ENCODE measurements around the gene CSF1.
"Not testable (repeated sequence)": the region's sequence is repeated elsewhere in the genome, so short reads cannot be mapped to it uniquely, and the experiment has no call there.

CSF1 gene

GRCh38 chr1:109942434-109942833 is 31.8 kb downstream of the CSF1 start:
- no peak for DNase-seq (ENCODE audit: low read depth)

DNA sequence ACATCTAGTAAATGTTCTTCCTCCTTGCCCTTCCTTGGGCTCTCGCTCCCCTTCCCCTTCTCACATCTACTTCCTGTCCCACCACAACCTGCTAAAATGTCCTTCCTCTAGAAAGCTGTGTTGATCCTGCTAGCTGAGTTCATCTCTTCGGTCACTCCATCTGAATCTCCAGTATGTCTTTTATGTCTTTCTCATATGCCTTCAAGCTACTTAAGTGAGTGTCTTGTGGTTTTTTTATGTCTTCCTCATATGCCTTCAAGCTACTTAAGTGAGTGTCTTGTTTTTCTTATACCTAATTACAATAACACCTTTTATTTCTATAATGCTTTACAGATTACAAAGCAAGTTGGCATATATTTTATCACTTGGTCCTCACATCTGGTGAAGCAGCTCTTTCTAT is 33.9 kb downstream of the CSF1 start:
- no peak for DNase-seq (ENCODE audit: low read depth)

GRCh38 chr1:109946511-109946910 is 35.9 kb downstream of the CSF1 start:
- no peak for DNase-seq (ENCODE audit: low read depth)

GRCh38 chr1:109947582-109948284 is 37.1 kb downstream of the CSF1 start:
- DNase-seq (ENCODE audit: low read depth): no peak

GRCh38 chr1:109948285-109948630 is 37.6 kb downstream of the CSF1 start:
- DNase-seq (ENCODE audit: low read depth): no peak

GRCh38 chr1:109950038-109950437 is 39.4 kb downstream of the CSF1 start:
- DNase-seq (ENCODE audit: low read depth): no peak

DNA sequence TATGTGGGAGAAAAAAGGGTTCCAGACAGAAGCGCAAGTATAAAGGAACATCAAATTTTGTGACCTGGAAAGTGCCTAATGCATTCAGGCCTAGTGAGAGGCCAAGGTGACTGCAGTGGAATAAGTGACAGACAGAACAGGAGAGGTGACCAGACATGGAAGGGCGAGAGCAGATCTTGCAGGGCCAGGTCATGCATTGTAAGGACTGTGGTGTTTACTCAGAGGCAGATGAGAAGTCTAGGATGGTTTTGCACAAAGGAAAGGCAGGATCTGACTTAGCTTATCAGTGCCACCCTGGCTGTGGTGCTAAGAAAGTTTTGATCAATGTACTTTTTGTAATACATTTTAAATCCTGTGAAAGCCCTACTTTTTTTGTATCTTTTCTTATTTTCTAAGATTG is 39.9 kb downstream of the CSF1 start:
- no peak for DNase-seq (ENCODE audit: low read depth)

DNA sequence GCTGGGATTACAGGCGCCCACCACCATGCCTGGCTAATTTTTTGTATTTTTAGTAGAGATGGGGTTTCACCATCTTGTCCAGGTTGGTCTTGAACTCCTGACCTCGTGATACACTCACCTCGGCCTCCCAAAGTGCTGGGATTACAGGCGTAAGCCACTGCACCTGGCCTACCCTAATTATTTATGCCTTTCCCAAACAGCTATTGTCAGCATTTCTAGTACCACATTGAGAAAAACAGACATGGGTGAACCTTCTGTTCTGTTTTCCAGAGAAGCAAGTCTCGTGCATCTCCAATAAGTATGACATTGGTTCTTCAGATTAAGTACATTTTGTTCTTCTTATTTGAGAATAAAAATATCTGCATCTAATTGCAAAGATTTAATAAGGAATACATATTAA is 40.9 kb downstream of the CSF1 start:
- not testable (repeated sequence) for DNase-seq (ENCODE audit: low read depth)

- DNase-seq (ENCODE audit: low read depth): no peak
Measured at GRCh38 chr1:109954041-109954512, 43.4 kb downstream of the CSF1 start.

- no peak for DNase-seq (ENCODE audit: low read depth)
Measured at GRCh38 chr1:109959632-109959973, 49.0 kb downstream of the CSF1 start.

- DNase-seq (ENCODE audit: low read depth): no peak
Measured at GRCh38 chr1:109959974-109960744, 49.5 kb downstream of the CSF1 start.

GRCh38 chr1:109960745-109961094 is 50.1 kb downstream of the CSF1 start:
- DNase-seq (ENCODE audit: low read depth): no peak

DNA sequence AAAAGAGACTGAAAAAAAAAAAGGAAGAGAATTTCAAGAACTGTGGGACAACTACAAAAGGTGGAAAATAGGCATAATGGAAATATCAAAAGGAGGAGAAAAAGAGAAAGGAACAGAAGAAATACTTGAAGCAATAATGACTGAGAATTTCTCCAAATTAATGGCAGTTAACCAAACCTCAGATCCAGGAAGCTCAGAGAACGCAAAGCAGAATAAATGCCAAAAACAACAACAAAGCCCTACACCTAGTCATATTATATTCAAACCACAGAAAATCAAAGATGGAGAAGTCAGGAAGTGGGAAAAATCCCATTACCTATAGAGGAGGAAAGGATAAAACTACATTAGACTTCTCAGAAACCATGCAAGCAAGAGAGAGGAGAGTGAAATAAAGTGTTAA is 53.2 kb downstream of the CSF1 start:
- DNase-seq (ENCODE audit: low read depth): no peak

GRCh38 chr1:109969146-109969829 is 58.6 kb downstream of the CSF1 start:
- DNase-seq (ENCODE audit: low read depth): no peak

GRCh38 chr1:109969907-109970306 is 59.3 kb downstream of the CSF1 start:
- no peak for DNase-seq (ENCODE audit: low read depth)

GRCh38 chr1:109971559-109971958 is 60.9 kb downstream of the CSF1 start:
- no peak for DNase-seq (ENCODE audit: low read depth)

- DNase-seq (ENCODE audit: low read depth): no peak
Measured at GRCh38 chr1:109974191-109974590, 63.5 kb downstream of the CSF1 start.

- no peak for DNase-seq (ENCODE audit: low read depth)
Measured at GRCh38 chr1:109975718-109976117, 65.1 kb downstream of the CSF1 start.

- no peak for DNase-seq (ENCODE audit: low read depth)
Measured at GRCh38 chr1:109976762-109977161, 66.1 kb downstream of the CSF1 start.

DNA sequence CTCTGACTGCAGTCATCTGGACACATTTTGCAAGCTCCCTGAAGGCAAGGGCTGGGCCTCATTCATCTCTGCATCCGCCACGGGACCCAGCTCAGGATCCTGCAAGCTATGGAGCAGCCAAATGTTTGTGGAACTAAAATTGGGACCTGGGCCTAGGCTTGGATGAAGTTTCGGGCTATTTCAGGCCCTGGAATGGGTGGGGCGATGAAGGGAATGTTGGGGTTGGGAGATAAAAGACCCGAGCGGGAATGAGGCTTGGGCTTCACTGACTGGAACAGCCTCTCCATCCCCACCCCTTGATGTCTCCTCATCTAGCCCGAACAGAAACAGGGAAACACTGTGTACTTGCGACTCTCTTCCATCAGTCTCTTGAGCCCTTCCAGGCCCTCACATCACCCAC is 66.6 kb downstream of the CSF1 start:
- DNase-seq (ENCODE audit: low read depth): no peak

DNA sequence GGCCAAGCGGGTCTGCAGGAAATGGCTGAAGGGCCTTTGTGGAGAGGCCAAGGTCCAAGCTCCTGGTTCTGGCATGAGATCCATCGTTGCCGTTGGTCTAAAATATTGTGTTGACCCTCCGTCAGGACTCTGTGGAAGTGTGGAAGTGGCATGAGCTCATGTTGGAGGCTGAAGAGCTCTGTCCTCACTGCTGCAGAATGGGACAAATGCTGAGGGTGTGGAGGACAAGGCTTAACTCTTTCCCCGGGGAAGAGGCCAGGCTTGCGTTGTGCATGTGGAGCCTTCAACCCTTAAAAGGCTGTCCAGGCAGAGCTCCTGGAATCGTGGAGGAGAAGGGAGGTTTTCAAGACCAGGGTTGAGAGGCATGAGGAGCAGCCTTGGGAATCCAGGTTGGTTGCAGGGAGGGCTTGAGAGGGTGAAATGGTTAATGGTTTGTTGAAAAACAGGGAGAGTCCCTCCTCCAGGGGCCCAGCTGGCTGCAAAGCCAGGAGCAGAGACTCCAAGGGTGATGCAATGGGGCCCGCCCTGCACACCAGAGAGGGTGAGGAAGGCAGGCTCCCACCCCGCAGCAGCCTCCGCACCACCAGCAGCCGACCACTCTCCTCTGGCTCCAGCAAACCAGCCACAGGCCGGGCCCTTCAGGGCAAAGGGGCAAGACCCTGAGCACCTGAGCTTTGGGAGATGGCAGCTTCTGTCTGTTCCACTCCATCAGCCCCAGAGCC is 67.2 kb downstream of the CSF1 start:
- DNase-seq (ENCODE audit: low read depth): no peak

GRCh38 chr1:109978761-109979488 is 68.3 kb downstream of the CSF1 start:
- DNase-seq (ENCODE audit: low read depth): no peak
